ENCODE measurements around the gene MED8. TPM values are rescaled to one million over a fixed set of nuclear protein-coding genes. Genes with fewer than 3 reads are reported as not detected.

MED8 gene
- total and polyA plus RNA-seq, 9 of the 15 experiments (the other 6 are each of a cell fraction or from before 2014, with no cell fraction given), result 23.0 to 120 (median 56.4) TPM

DNA sequence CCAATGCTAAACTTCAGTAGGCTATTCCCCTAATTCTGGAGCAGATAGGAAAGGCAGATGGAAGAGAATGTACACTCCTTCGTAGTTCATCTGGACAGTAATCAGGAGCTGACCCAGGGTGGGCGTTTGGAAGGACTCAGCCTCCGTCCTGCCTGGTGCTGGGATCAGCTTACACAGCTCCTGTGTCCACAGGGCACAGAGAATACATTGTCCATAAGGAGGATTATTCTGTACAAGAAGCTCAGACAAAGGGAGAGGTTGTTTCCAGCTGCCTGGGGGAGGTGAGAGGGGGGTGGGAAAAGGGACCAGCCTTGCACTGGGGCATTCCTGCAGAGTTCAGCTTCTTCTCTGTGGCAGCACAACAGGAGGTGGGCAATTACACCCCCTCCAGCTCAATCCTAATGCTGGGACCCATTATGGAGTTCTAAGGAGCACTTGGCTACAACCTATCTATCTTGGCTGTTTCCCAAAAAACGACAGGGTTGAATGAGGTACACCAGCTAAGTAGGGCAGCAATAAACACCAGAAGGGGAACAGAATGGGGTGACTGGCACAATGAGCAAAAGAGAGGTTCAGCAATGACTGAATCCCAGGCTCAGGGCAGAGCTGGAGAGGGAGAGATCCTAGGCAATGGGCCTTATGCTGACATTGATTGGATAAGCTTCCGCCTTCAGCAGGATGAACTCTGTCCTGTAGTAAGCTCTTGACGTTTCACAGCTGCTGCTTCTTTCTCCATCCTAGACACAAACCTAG lies 7.4 kb downstream of the MED8 start:
- DNase-seq (ENCODE audit: extremely low read depth in 1 of 4, low spot score in 3 of 4), result no peak
- Histone ChIP-seq H3K9me1 (ENCODE audit: control insufficient read depth, insufficient read depth, low read length) (no peaks in the 10 kb centered on the region), H3K4me2 (ENCODE audit: insufficient read depth, low read length) (no peak overlapping the region), H3K9me3 (replicated peaks; ENCODE audit: control insufficient read depth, insufficient read depth, low read depth, low read length) (no peaks in the 10 kb centered on the region), H3K27ac (ENCODE audit: extremely low read depth, low read depth, low read length) (no peak overlapping the region), H2AFZ (ENCODE audit: low read depth, low read length) (no peak overlapping the region), H4K20me1 (replicated peaks; ENCODE audit: control insufficient read depth, insufficient read depth, low read length) (0 out of 2 replicates have a peak, but pooled peaks cover 8% of the 10 kb centered on the region), H3K27me3 (ENCODE audit: control insufficient read depth in 2 of 2, insufficient read depth in 2 of 2, low read length in 2 of 2) (no peaks in the 10 kb centered on the region), H3K4me1 (replicated peaks in 1 of 2; ENCODE audit: control insufficient read depth in 2 of 2, insufficient read depth in 2 of 2, low read length in 2 of 2) (no peaks in the 10 kb centered on the region), H3K36me3 (ENCODE audit: control insufficient read depth, insufficient read depth, low read length) (peaks cover 56% of the 10 kb centered on the region), H3K9ac (ENCODE audit: insufficient read depth in 1 of 2, low read depth in 2 of 2, low read length in 2 of 2) (peak overlapping the region in 1 of 2 experiments; percentile 31; a peak in 1 of 4 replicates), H3K4me3 (no peak overlapping the region), H3K79me2 (ENCODE audit: control insufficient read depth, insufficient read depth, low read length) (0 out of 3 replicates have a peak, but pooled peaks cover under 1% of the 10 kb centered on the region)
- CTCF ChIA-PET (ENCODE audit: low intra/inter-chr PET ratio), result interaction anchor here (0.6 kb wide), 1 partner anchor 100 kb away, joined by 3 read pairs; no protein-coding TSS in a partner anchor
- intact Hi-C loops (cut with micrococcal nuclease) (no loop called here), in situ Hi-C loops (cut with MboI) (no loop called here)
- no TSS peak for BruUV-seq (replicated peaks)
- no peak for FAIRE-seq
- 58% methylated on average over 6 of the region's 6 CpGs for WGBS (ENCODE audit: insufficient coverage, low coverage, missing lambda C conversion rate)
- TF ChIP-seq E2F3 (CRISPR knock-in tag; IDR thresholded peaks at IDR 0.05) (no peak), ZMIZ1 (IDR thresholded peaks at IDR 0.05; ENCODE audit: low read depth in 2 of 2, low read length in 2 of 2) (no peak), TFAP4 (CRISPR knock-in tag; IDR thresholded peaks at IDR 0.05; ENCODE audit: borderline replicate concordance) (no peak), ZNF695 (CRISPR knock-in tag; IDR thresholded peaks at IDR 0.05) (no peak), SUPT5H (IDR thresholded peaks at IDR 0.05) (no peak)
- POLR2A ChIA-PET, result interaction anchor here (0.6 to 2.3 kb wide), 10 partner anchors 8 to 273 kb away, joined by 3 to 10 read pairs (median 4); partner anchors contain the start of genes CDC20, MED8 and SZT2
- peak; percentile 37 for ATAC-seq
